GM18907 (cell line): ENCODE measurements around the gene GJD3.
"Not testable (repeated sequence)": the region's sequence is repeated elsewhere in the genome, so short reads cannot be mapped to it uniquely, and the experiment has no call there.

Experiments used
- ATAC-seq: cut with Tn5 transposase; IDR thresholded peaks from one replicate; pipeline ENCODE4 v1.9.1; 2021; ENCODE audit warnings: mild to moderate bottlenecking, moderate library complexity; ENCODE audit not compliant: unreplicated experiment

Gene GJD3

GRCh38 chr17:40369923-40370322, 5.4 kb upstream of the GJD3 start:
- no peak for ATAC-seq

- not testable (repeated sequence) for ATAC-seq
These were observed 3.2 kb upstream of the GJD3 start for GRCh38 chr17:40367728-40368127.

GRCh38 chr17:40366861-40367518, 2.5 kb upstream of the GJD3 start:
- no peak for ATAC-seq

- no peak for ATAC-seq
These were observed 1.7 kb upstream of the GJD3 start for GRCh38 chr17:40366076-40366860.

- ATAC-seq, result no peak
These were observed 369 bp upstream of the GJD3 start for GRCh38 chr17:40364906-40365305.

- ATAC-seq, result no peak
These were observed 1.3 kb downstream of the GJD3 start for GRCh38 chr17:40363111-40363827.

GRCh38 chr17:40362696-40363110, 1.8 kb downstream of the GJD3 start:
- peak; percentile 73 for ATAC-seq

GRCh38 chr17:40361925-40362695, 2.4 kb downstream of the GJD3 start:
- no peak for ATAC-seq

GRCh38 chr17:40361063-40361924, 3.2 kb downstream of the GJD3 start:
- ATAC-seq, result no peak

- no peak for ATAC-seq
These were observed 4.4 kb downstream of the GJD3 start for GRCh38 chr17:40360091-40360490.

- ATAC-seq, result no peak
These were observed 6.1 kb downstream of the GJD3 start for GRCh38 chr17:40358323-40359038.

GRCh38 chr17:40356990-40357881, 7.3 kb downstream of the GJD3 start:
- no peak for ATAC-seq

GRCh38 chr17:40355804-40356758, 8.5 kb downstream of the GJD3 start:
- no peak for ATAC-seq

- no peak for ATAC-seq
These were observed 9.3 kb downstream of the GJD3 start for GRCh38 chr17:40355123-40355803.

GRCh38 chr17:40354221-40355122, 10.1 kb downstream of the GJD3 start:
- ATAC-seq, result no peak
